Activated CD4-positive, alpha-beta T cell treated with anti-CD3 and anti-CD28 coated beads, Interleukin-2, amount 10 ng/mL, durations not matched to agents 7 days and 5 days (primary cell): Measurements from ENCODE around the gene OPCML. TPM values are rescaled to one million over a fixed set of nuclear protein-coding genes. Genes with fewer than 3 reads are reported as not detected.

Experiments
- CTCF ChIA-PET: fragments of 350-600 bp; sonication (Branson Sonifier 250); formaldehyde crosslinking; loops from one replicate; lab custom pipeline; 2021; ENCODE audit warnings: antibody characterized with exemption; lab: Charles Lee
- POLR2A ChIA-PET: fragments of 350-600 bp; sonication (Branson Sonifier 250); formaldehyde crosslinking; loops from one replicate; lab custom pipeline; 2021; ENCODE audit warnings: antibody characterized with exemption; lab: Charles Lee
- DNase-seq: peaks from one replicate; pipeline ENCODE4 v3.0.0-alpha.2; 2020
- H3K27ac Mint-ChIP-seq: one replicate; pipeline ENCODE4 v1.8.0; 2021; ENCODE audit warnings: mild to moderate bottlenecking, moderate library complexity, mixed read lengths
- H3K27me3 Mint-ChIP-seq: one replicate; pipeline ENCODE4 v1.8.0; 2021; ENCODE audit warnings: mixed read lengths
- H3K36me3 Mint-ChIP-seq: one replicate; pipeline ENCODE4 v1.8.0; 2021; ENCODE audit warnings: low read depth, mixed read lengths
- H3K4me1 Mint-ChIP-seq: one replicate; pipeline ENCODE4 v1.8.0; 2021; ENCODE audit warnings: mixed read lengths
- H3K4me3 Mint-ChIP-seq: one replicate; pipeline ENCODE4 v1.8.0; 2021; ENCODE audit warnings: mild to moderate bottlenecking, moderate library complexity, mixed read lengths
- H3K9me3 Mint-ChIP-seq: one replicate; pipeline ENCODE4 v1.8.0; 2021; ENCODE audit warnings: mixed read lengths
- total RNA-seq, 2 experiments: library from RNA; stranded (reverse); gene quantifications; one replicate each; pipeline ENCODE4 v1.2.3, GENCODE V29; 2021

Gene OPCML
- total RNA-seq, 2 experiments from 2014 or later = not detected

- CTCF ChIA-PET = no interaction called here
- Mint-ChIP-seq H3K27me3 (no peaks in the 10 kb centered on the region), H3K36me3 (no peaks in the 10 kb centered on the region), H3K9me3 (peaks cover 11% of the 10 kb centered on the region), H3K4me1 (no peaks in the 10 kb centered on the region), H3K4me3 (no peak overlapping the region), H3K27ac (no peak overlapping the region)
- POLR2A ChIA-PET = no interaction called here
- DNase-seq = no peak
These were observed 981.3 kb downstream of the OPCML start for GRCh38 chr11:132551016-132551415.

GRCh38 chr11:132549561-132549960, 982.7 kb downstream of the OPCML start:
- Mint-ChIP-seq H3K27me3 (no peaks in the 10 kb centered on the region), H3K9me3 (peaks cover 13% of the 10 kb centered on the region), H3K36me3 (no peaks in the 10 kb centered on the region), H3K4me3 (no peak overlapping the region), H3K27ac (no peak overlapping the region), H3K4me1 (no peaks in the 10 kb centered on the region)
- ChIA-PET POLR2A (no interaction called here), CTCF (no interaction called here)
- no peak for DNase-seq

GRCh38 chr11:132549001-132549400, 983.3 kb downstream of the OPCML start:
- no peak for DNase-seq
- no peak overlapping the region for H3K27ac Mint-ChIP-seq
- CTCF ChIA-PET = no interaction called here
- POLR2A ChIA-PET = no interaction called here
- no peak overlapping the region for H3K4me3 Mint-ChIP-seq
- no peaks in the 10 kb centered on the region for H3K4me1 Mint-ChIP-seq
- H3K36me3 Mint-ChIP-seq = no peaks in the 10 kb centered on the region
- no peaks in the 10 kb centered on the region for H3K27me3 Mint-ChIP-seq
- peaks cover 13% of the 10 kb centered on the region for H3K9me3 Mint-ChIP-seq

- H3K9me3 Mint-ChIP-seq = peaks cover 2% of the 10 kb centered on the region
- no peak overlapping the region for H3K27ac Mint-ChIP-seq
- H3K4me1 Mint-ChIP-seq = no peaks in the 10 kb centered on the region
- ChIA-PET CTCF (no interaction called here), POLR2A (no interaction called here)
- DNase-seq = no peak
- H3K36me3 Mint-ChIP-seq = no peaks in the 10 kb centered on the region
- H3K4me3 Mint-ChIP-seq = no peak overlapping the region
- no peaks in the 10 kb centered on the region for H3K27me3 Mint-ChIP-seq
These were observed 988.3 kb downstream of the OPCML start for GRCh38 chr11:132544007-132544406.

- ChIA-PET POLR2A (no interaction called here), CTCF (no interaction called here)
- DNase-seq = no peak
- no peaks in the 10 kb centered on the region for H3K4me1 Mint-ChIP-seq
- H3K9me3 Mint-ChIP-seq = peaks cover 2% of the 10 kb centered on the region
- no peak overlapping the region for H3K27ac Mint-ChIP-seq
- H3K4me3 Mint-ChIP-seq = no peak overlapping the region
- no peaks in the 10 kb centered on the region for H3K36me3 Mint-ChIP-seq
- H3K27me3 Mint-ChIP-seq = no peaks in the 10 kb centered on the region
These were observed 990.5 kb downstream of the OPCML start for GRCh38 chr11:132541794-132542193.

GRCh38 chr11:132540581-132540980, 991.7 kb downstream of the OPCML start:
- ChIA-PET POLR2A (no interaction called here), CTCF (no interaction called here)
- Mint-ChIP-seq H3K4me1 (no peaks in the 10 kb centered on the region), H3K27ac (no peak overlapping the region), H3K36me3 (no peaks in the 10 kb centered on the region), H3K9me3 (no peaks in the 10 kb centered on the region), H3K4me3 (no peak overlapping the region), H3K27me3 (no peaks in the 10 kb centered on the region)
- no peak for DNase-seq

- Mint-ChIP-seq H3K4me1 (no peaks in the 10 kb centered on the region), H3K9me3 (no peaks in the 10 kb centered on the region)
These were observed 992.5 kb downstream of the OPCML start for GRCh38 chr11:132539590-132540368.

GRCh38 chr11:132538642-132539041, 993.7 kb downstream of the OPCML start:
- Mint-ChIP-seq H3K36me3 (no peaks in the 10 kb centered on the region), H3K27me3 (no peaks in the 10 kb centered on the region), H3K4me3 (no peak overlapping the region), H3K9me3 (no peaks in the 10 kb centered on the region), H3K27ac (no peak overlapping the region), H3K4me1 (no peaks in the 10 kb centered on the region)
- ChIA-PET CTCF (no interaction called here), POLR2A (no interaction called here)
- no peak for DNase-seq

More at GRCh38 chr11:132539590-132540368, 992.5 kb downstream of the OPCML start:
- POLR2A ChIA-PET = no interaction called here
- DNase-seq = no peak
- Mint-ChIP-seq H3K27me3 (no peaks in the 10 kb centered on the region), H3K27ac (no peak overlapping the region), H3K36me3 (no peaks in the 10 kb centered on the region), H3K4me3 (no peak overlapping the region)
- CTCF ChIA-PET = no interaction called here

GRCh38 chr11:132535830-132536229, 996.5 kb downstream of the OPCML start:
- DNase-seq = no peak
- H3K4me3 Mint-ChIP-seq = no peak overlapping the region
- ChIA-PET POLR2A (no interaction called here), CTCF (interaction anchor here (0.6 kb wide), 1 partner anchor 1491 kb away, joined by 6 read pairs; no protein-coding TSS in a partner anchor)
- no peaks in the 10 kb centered on the region for H3K9me3 Mint-ChIP-seq
- no peaks in the 10 kb centered on the region for H3K27me3 Mint-ChIP-seq
- H3K4me1 Mint-ChIP-seq = no peaks in the 10 kb centered on the region
- no peak overlapping the region for H3K27ac Mint-ChIP-seq
- H3K36me3 Mint-ChIP-seq = no peaks in the 10 kb centered on the region

- H3K27me3 Mint-ChIP-seq = no peaks in the 10 kb centered on the region
- no peaks in the 10 kb centered on the region for H3K4me1 Mint-ChIP-seq
- no peaks in the 10 kb centered on the region for H3K36me3 Mint-ChIP-seq
- no peak overlapping the region for H3K27ac Mint-ChIP-seq
- POLR2A ChIA-PET = no interaction called here
- no peak overlapping the region for H3K4me3 Mint-ChIP-seq
- no peaks in the 10 kb centered on the region for H3K9me3 Mint-ChIP-seq
- no peak for DNase-seq
- CTCF ChIA-PET = interaction anchor here (1.0 kb wide), 1 partner anchor 122 kb away, joined by 5 read pairs; no protein-coding TSS in a partner anchor
These were observed 1000.4 kb downstream of the OPCML start for GRCh38 chr11:132531921-132532320.

GRCh38 chr11:132528181-132528580, 1004.1 kb downstream of the OPCML start:
- H3K27ac Mint-ChIP-seq = no peak overlapping the region
- DNase-seq = no peak
- POLR2A ChIA-PET = no interaction called here
- H3K36me3 Mint-ChIP-seq = no peaks in the 10 kb centered on the region
- H3K9me3 Mint-ChIP-seq = no peaks in the 10 kb centered on the region
- H3K27me3 Mint-ChIP-seq = no peaks in the 10 kb centered on the region
- H3K4me1 Mint-ChIP-seq = no peaks in the 10 kb centered on the region
- CTCF ChIA-PET = no interaction called here
- H3K4me3 Mint-ChIP-seq = no peak overlapping the region

- ChIA-PET POLR2A (no interaction called here), CTCF (no interaction called here)
- Mint-ChIP-seq H3K36me3 (no peaks in the 10 kb centered on the region), H3K4me1 (no peaks in the 10 kb centered on the region), H3K27me3 (no peaks in the 10 kb centered on the region), H3K9me3 (no peaks in the 10 kb centered on the region), H3K27ac (no peak overlapping the region), H3K4me3 (no peak overlapping the region)
- no peak for DNase-seq
These were observed 1008.4 kb downstream of the OPCML start for GRCh38 chr11:132523929-132524328.

- Mint-ChIP-seq H3K27ac (no peak overlapping the region), H3K9me3 (no peaks in the 10 kb centered on the region), H3K36me3 (no peaks in the 10 kb centered on the region), H3K4me3 (no peak overlapping the region), H3K4me1 (no peaks in the 10 kb centered on the region), H3K27me3 (no peaks in the 10 kb centered on the region)
- POLR2A ChIA-PET = no interaction called here
- DNase-seq = no peak
- CTCF ChIA-PET = interaction anchor here (1.2 kb wide), 1 partner anchor 16 kb away, joined by 3 read pairs; no protein-coding TSS in a partner anchor
These were observed 1012.1 kb downstream of the OPCML start for GRCh38 chr11:132520199-132520598.
